ENCODE measurements around the gene TRAPPC2. TPM values are rescaled to one million over a fixed set of nuclear protein-coding genes. Genes with fewer than 3 reads are reported as not detected.
"Not testable (repeated sequence)": the region's sequence is repeated elsewhere in the genome, so short reads cannot be mapped to it uniquely, and the experiment has no call there.

The TRAPPC2 gene
- total RNA-seq, 1 experiment from 2014 or later, result 11.4 TPM

GRCh38 chrX:13732246-13733067 lies 2.0 kb downstream of the TRAPPC2 start:
- Histone ChIP-seq H3K27ac (ENCODE audit: low read length) (no peak overlapping the region), H3K27me3 (ENCODE audit: control insufficient read depth, insufficient read depth, low read length) (no peaks in the 10 kb centered on the region), H3K9me3 (ENCODE audit: control insufficient read depth, insufficient read depth, low read depth, low read length) (no peaks in the 10 kb centered on the region), H3K4me3 (ENCODE audit: low read depth in 2 of 2, low read length in 2 of 2) (no peak overlapping the region), H3K36me3 (ENCODE audit: control insufficient read depth, insufficient read depth, low read length) (no peaks in the 10 kb centered on the region; the same call in 1 of the 2 replicates), H3K4me1 (ENCODE audit: control insufficient read depth, insufficient read depth, low read length) (no peaks in the 10 kb centered on the region)
- DNase-seq (ENCODE audit: low read depth, low spot score) (no peak), ATAC-seq (no peak)
- TF ChIP-seq CTCF (IDR thresholded peaks at IDR 0.05) (no peak), SIN3A (IDR thresholded peaks at IDR 0.05; ENCODE audit: borderline replicate concordance, insufficient read depth, low read depth, low read length) (no peak), POLR2AphosphoS5 (IDR thresholded peaks at IDR 0.05; ENCODE audit: low read depth, low read length) (no peak), TCF7L2 (IDR thresholded peaks at IDR 0.05; ENCODE audit: low read depth, low read length) (no peak), REST (IDR thresholded peaks at IDR 0.05; ENCODE audit: insufficient read depth in 1 of 2, low read depth in 2 of 2, low read length in 1 of 2) (no peak)
- ChIA-PET POLR2A (no interaction called here), CTCF (no interaction called here)
- BruUV-seq (replicated peaks), result no TSS peak
- in situ Hi-C loops (cut with HindIII; ENCODE audit: low pct_unique_long_range_greater_than_20kb, low sequenced_read_pairs) (no loop called here), intact Hi-C loops (cut with micrococcal nuclease; ENCODE audit: unreplicated experiment) (no loop called here)

GRCh38 chrX:13730523-13730922 lies 3.9 kb downstream of the TRAPPC2 start:
- BruUV-seq (replicated peaks); CTCF ChIA-PET: not testable (repeated sequence)

GRCh38 chrX:13726583-13726982 lies 7.8 kb downstream of the TRAPPC2 start:
- in situ Hi-C loops (cut with HindIII; ENCODE audit: low pct_unique_long_range_greater_than_20kb, low sequenced_read_pairs); ATAC-seq; POLR2A ChIA-PET: not testable (repeated sequence)

More at GRCh38 chrX:13730523-13730922, 3.9 kb downstream of the TRAPPC2 start:
- H3K4me3 ChIP-seq (ENCODE audit: low read depth in 2 of 2, low read length in 2 of 2); intact Hi-C loops (cut with micrococcal nuclease; ENCODE audit: unreplicated experiment); H3K27ac ChIP-seq (ENCODE audit: low read length); in situ Hi-C loops (cut with HindIII; ENCODE audit: low pct_unique_long_range_greater_than_20kb, low sequenced_read_pairs); H3K4me1 ChIP-seq (ENCODE audit: control insufficient read depth, insufficient read depth, low read length); ATAC-seq; H3K9me3 ChIP-seq (ENCODE audit: control insufficient read depth, insufficient read depth, low read depth, low read length); POLR2A ChIA-PET; H3K36me3 ChIP-seq (ENCODE audit: control insufficient read depth, insufficient read depth, low read length); H3K27me3 ChIP-seq (ENCODE audit: control insufficient read depth, insufficient read depth, low read length); DNase-seq (ENCODE audit: low read depth, low spot score): not testable (repeated sequence)

GRCh38 chrX:13724878-13725277 lies 9.5 kb downstream of the TRAPPC2 start:
- POLR2A ChIA-PET, result interaction anchor here (0.7 kb wide), 1 partner anchor 37 kb away, joined by 4 read pairs; no protein-coding TSS in a partner anchor
- in situ Hi-C loops (cut with HindIII; ENCODE audit: low pct_unique_long_range_greater_than_20kb, low sequenced_read_pairs); ATAC-seq: not testable (repeated sequence)

More at GRCh38 chrX:13726583-13726982, 7.8 kb downstream of the TRAPPC2 start:
- H3K27ac ChIP-seq (ENCODE audit: low read length); H3K27me3 ChIP-seq (ENCODE audit: control insufficient read depth, insufficient read depth, low read length); CTCF ChIA-PET; H3K9me3 ChIP-seq (ENCODE audit: control insufficient read depth, insufficient read depth, low read depth, low read length); BruUV-seq (replicated peaks); H3K36me3 ChIP-seq (ENCODE audit: control insufficient read depth, insufficient read depth, low read length); H3K4me1 ChIP-seq (ENCODE audit: control insufficient read depth, insufficient read depth, low read length); intact Hi-C loops (cut with micrococcal nuclease; ENCODE audit: unreplicated experiment); H3K4me3 ChIP-seq (ENCODE audit: low read depth in 2 of 2, low read length in 2 of 2); DNase-seq (ENCODE audit: low read depth, low spot score): not testable (repeated sequence)

More at GRCh38 chrX:13724878-13725277, 9.5 kb downstream of the TRAPPC2 start:
- intact Hi-C loops (cut with micrococcal nuclease; ENCODE audit: unreplicated experiment); H3K27ac ChIP-seq (ENCODE audit: low read length); H3K36me3 ChIP-seq (ENCODE audit: control insufficient read depth, insufficient read depth, low read length); H3K4me1 ChIP-seq (ENCODE audit: control insufficient read depth, insufficient read depth, low read length); CTCF ChIA-PET; H3K4me3 ChIP-seq (ENCODE audit: low read depth in 2 of 2, low read length in 2 of 2); DNase-seq (ENCODE audit: low read depth, low spot score); H3K27me3 ChIP-seq (ENCODE audit: control insufficient read depth, insufficient read depth, low read length); H3K9me3 ChIP-seq (ENCODE audit: control insufficient read depth, insufficient read depth, low read depth, low read length); BruUV-seq (replicated peaks): not testable (repeated sequence)

Data from Panc1 (cell line).